Liver (tissue), 9 donors: Measurements from ENCODE around the gene CHST5. TPM values are rescaled to one million over a fixed set of nuclear protein-coding genes. Genes with fewer than 3 reads are reported as not detected.
A peak's percentile ranks its signal among the peaks of the same experiment; 100 is the strongest.

Experiments used
- DNase-seq: peaks from one replicate; pipeline ENCODE4 v3.0.0-alpha.2; 2017; ENCODE audit warnings: low spot score
- H3K27ac ChIP-seq, 2 donors: one replicate each; pipeline ENCODE4 v1.7.0; 2013; ENCODE audit warnings: inconsistent platforms in 2 of 2, low read length in 2 of 2, control low read depth in 1 of 2, low read depth in 1 of 2, mild to moderate bottlenecking in 1 of 2
- H3K27me3 ChIP-seq, 4 donors: one replicate each; pipeline versions ENCODE4 v1.6.1 to v1.7.0; 2013; ENCODE audit warnings: low read length in 3 of 4, inconsistent platforms in 1 of 4, mild to moderate bottlenecking in 1 of 4, moderate library complexity in 1 of 4; ENCODE audit not compliant: control insufficient read depth in 4 of 4, insufficient read depth in 4 of 4
- H3K36me3 ChIP-seq, 4 donors: one replicate each; pipeline versions ENCODE4 v1.6.1 to v1.7.0; 2013; ENCODE audit warnings: low read length in 3 of 4, mild to moderate bottlenecking in 3 of 4, low read depth in 1 of 4, moderate library complexity in 1 of 4; ENCODE audit not compliant: control insufficient read depth in 4 of 4, insufficient read depth in 3 of 4
- H3K4me1 ChIP-seq, 4 donors: one replicate each; pipeline versions ENCODE4 v1.6.1 to v1.7.0; 2013; ENCODE audit warnings: low read length in 3 of 4, mild to moderate bottlenecking in 3 of 4, moderate library complexity in 1 of 4; ENCODE audit not compliant: control insufficient read depth in 4 of 4, insufficient read depth in 4 of 4
- H3K4me3 ChIP-seq, 3 donors: one replicate each; pipeline versions ENCODE4 v1.6.1 to v1.7.0; 2013; ENCODE audit warnings: low read length in 3 of 3, control low read depth in 1 of 3, low read depth in 1 of 3, mild to moderate bottlenecking in 1 of 3
- H3K9ac ChIP-seq, 2 donors: one replicate each; pipeline ENCODE4 v1.7.0; 2013; ENCODE audit warnings: low read length in 2 of 2, mild to moderate bottlenecking in 2 of 2, moderate library complexity in 2 of 2, control low read depth in 1 of 2, low read depth in 1 of 2
- H3K9me3 ChIP-seq, 4 donors: one replicate each; pipeline versions ENCODE4 v1.6.1 to v1.7.0; 2013; ENCODE audit warnings: low read length in 3 of 4; ENCODE audit not compliant: control insufficient read depth in 4 of 4
- EGR1 ChIP-seq, 2 donors: IDR thresholded peaks; 2 replicates each; pipeline ENCODE4 v1.6.1; 2016 to 2018; ENCODE audit warnings: antibody characterized with exemption in 2 of 2, low read depth in 2 of 2
- FOXA1 ChIP-seq: IDR thresholded peaks from 2 replicates; pipeline ENCODE4 v1.6.1; 2016; ENCODE audit warnings: antibody characterized with exemption
- FOXA2 ChIP-seq: IDR thresholded peaks from 2 replicates; pipeline ENCODE4 v1.6.1; 2016; ENCODE audit warnings: antibody characterized with exemption
- GABPA ChIP-seq, 2 donors: IDR thresholded peaks in 1 of 2; conservative IDR thresholded peaks in 1 of 2; 2 replicates each; pipeline ENCODE4 v1.6.1; 2016; ENCODE audit warnings: antibody characterized with exemption in 2 of 2, mild to moderate bottlenecking in 1 of 2, moderate library complexity in 1 of 2
- HNF4A ChIP-seq, 2 donors: conservative IDR thresholded peaks; 2 replicates each; pipeline ENCODE4 v1.6.1; 2016; ENCODE audit warnings: antibody characterized with exemption in 2 of 2, mild to moderate bottlenecking in 2 of 2
- HNF4G ChIP-seq: IDR thresholded peaks from 2 replicates; pipeline ENCODE4 v1.6.1; 2016; ENCODE audit warnings: antibody characterized with exemption
- JUND ChIP-seq, 2 donors: IDR thresholded peaks; 2 replicates each; pipeline ENCODE4 v1.6.1; 2016; ENCODE audit warnings: antibody characterized with exemption in 2 of 2
- NR2F2 ChIP-seq: IDR thresholded peaks from 2 replicates; pipeline ENCODE4 v1.6.1; 2016; ENCODE audit warnings: antibody characterized with exemption
- RAD21 ChIP-seq, 2 donors: IDR thresholded peaks; 2 replicates each; pipeline ENCODE4 v1.6.1; 2016; ENCODE audit warnings: antibody characterized with exemption in 2 of 2, mild to moderate bottlenecking in 2 of 2
- RXRA ChIP-seq, 2 donors: IDR thresholded peaks; 2 replicates each; pipeline ENCODE4 v1.6.1; 2017 to 2018; ENCODE audit warnings: antibody characterized with exemption in 2 of 2, mild to moderate bottlenecking in 1 of 2
- SP1 ChIP-seq: IDR thresholded peaks from 2 replicates; pipeline ENCODE4 v1.6.1; 2018; ENCODE audit warnings: antibody characterized with exemption, mild to moderate bottlenecking
- TAF1 ChIP-seq: conservative IDR thresholded peaks from 2 replicates; pipeline ENCODE4 v1.6.1; 2016; ENCODE audit warnings: antibody characterized with exemption, mild to moderate bottlenecking
- YY1 ChIP-seq: IDR thresholded peaks from 2 replicates; pipeline ENCODE4 v1.6.1; 2016; ENCODE audit warnings: antibody characterized with exemption, mild to moderate bottlenecking
- WGBS: extraction: QIAGEN DNeasy Blood & Tissue Kit; methylation state at CpG from one replicate; pipeline ENCODE4 v1.1.7; 2013; 5-methylcytosine and 5-hydroxymethylcytosine counted together
- polyA plus RNA-seq, 2 donors: library from polyadenylated mRNA; stranded (reverse) in 1 of 2; unstranded in 1 of 2; fragments of 200-250 nt in 1 of 2; fragments of >200 nt in 1 of 2; fragmentation: Nextera tagmentation in 1 of 2; extraction: Ambion mirVana in 1 of 2; gene quantifications; one replicate each; pipeline versions ENCODE4 v1.2.1 to v1.2.3, GENCODE V29; 2013 to 2015
- total RNA-seq, 2 donors: library from RNA; depleted of rRNA; stranded (reverse); fragments of >200 nt; gene quantifications; one replicate each; pipeline ENCODE4 v1.2.3, GENCODE V29; 2014
- TF ChIP-seq, protein P1 (sequence below): IDR thresholded peaks from 2 replicates; pipeline ENCODE4 v1.6.1; 2016; ENCODE audit warnings: antibody characterized with exemption, mild to moderate bottlenecking
- TF ChIP-seq, protein P2 (sequence below): IDR thresholded peaks from 2 replicates; pipeline ENCODE4 v1.6.1; 2016; ENCODE audit warnings: antibody characterized with exemption
- TF ChIP-seq, protein P3 (sequence below): IDR thresholded peaks from 2 replicates; pipeline ENCODE4 v1.6.1; 2016; ENCODE audit warnings: antibody characterized with exemption
- TF ChIP-seq, protein P4 (sequence below): IDR thresholded peaks from 2 replicates; pipeline ENCODE4 v1.6.1; 2016; ENCODE audit warnings: antibody characterized with exemption
- TF ChIP-seq, protein P5 (sequence below): fragments of 150-350 bp; IDR thresholded peaks from 2 replicates; pipeline ENCODE4 v1.5.1; 2017; ENCODE audit warnings: improper control_type of control experiment, low read depth, low read length; ENCODE audit not compliant: missing input control
- donor health status: healthy.
- donor health status: healthy.
- donor health status: healthy.
- donor health status: healthy.
- donor health status: healthy.

Gene CHST5
- total and polyA plus RNA-seq, 4 donors = not detected

DNA sequence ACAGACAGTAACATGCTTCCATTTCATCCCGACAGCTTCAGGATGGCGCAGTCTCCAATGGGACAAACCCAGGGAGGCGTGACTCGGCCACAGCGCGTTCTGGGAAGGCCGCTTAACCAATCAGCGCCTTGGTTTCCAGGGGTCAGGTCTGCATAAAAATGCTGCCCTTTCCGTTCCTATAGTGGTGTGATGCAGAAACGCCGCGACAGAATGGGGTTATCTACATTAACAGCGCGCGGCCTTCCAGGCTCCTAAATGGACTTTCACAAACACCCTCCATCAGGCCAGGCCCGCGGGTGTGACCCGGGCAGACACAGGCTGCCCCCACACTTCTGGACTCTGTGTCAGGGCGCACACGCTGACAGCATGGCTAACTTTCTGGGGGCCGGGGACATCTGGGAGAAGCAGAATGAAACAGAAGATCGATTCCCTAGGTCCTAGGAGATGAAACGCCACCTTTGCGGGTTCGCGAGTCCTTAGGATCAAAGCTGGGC lies 19.4 kb upstream of the CHST5 start:
- peak overlapping the region; percentile 38 to 55 for H3K27ac ChIP-seq
- H3K4me3 ChIP-seq = peak overlapping the region; percentile 38 to 83 (median 59)
- H3K27me3 ChIP-seq = no peaks in the 10 kb centered on the region
- H3K9me3 ChIP-seq = no peaks in the 10 kb centered on the region
- DNase-seq = peak; percentile 59
- H3K9ac ChIP-seq = no peak overlapping the region
- H3K36me3 ChIP-seq = no peaks in the 10 kb centered on the region
- WGBS = 3% methylated on average over 26 of the region's 26 CpGs
- H3K4me1 ChIP-seq = peaks cover 0 to 16% (median 10%) of the 10 kb centered on the region in 4 donors
- peak in 1 of 2 donors; percentile 6 for TF ChIP-seq RXRA (IDR thresholded peaks at IDR 0.05)
- TF ChIP-seq NR2F2 = peak; percentile 61
- TF ChIP-seq YY1 = peak; percentile 37
- TF ChIP-seq HNF4A (conservative IDR thresholded peaks at IDR 0.05) = no peak

DNA sequence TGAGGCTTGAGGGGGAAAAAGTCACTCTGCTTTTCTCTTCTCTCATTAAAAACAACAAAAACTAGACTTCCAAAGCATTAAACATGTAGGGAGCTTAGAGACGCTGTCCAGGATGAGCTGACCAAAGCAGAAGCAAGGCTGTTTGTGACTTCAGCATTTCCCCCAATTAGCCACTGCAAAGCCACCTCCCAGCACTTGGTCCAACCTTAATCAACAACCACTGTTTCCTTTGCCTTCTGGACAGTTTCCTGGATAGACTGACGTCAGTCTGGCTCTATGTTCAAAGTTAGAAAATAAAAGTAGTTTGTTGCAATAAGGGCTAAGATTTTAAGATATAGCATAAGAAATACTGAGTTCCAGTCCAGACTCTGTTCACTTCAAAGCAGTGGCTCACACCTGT lies 17.0 kb upstream of the CHST5 start:
- H3K27ac ChIP-seq = no peak overlapping the region
- no peak overlapping the region for H3K4me3 ChIP-seq
- H3K4me1 ChIP-seq = peaks cover 0 to 19% (median 10%) of the 10 kb centered on the region in 4 donors
- no peaks in the 10 kb centered on the region for H3K9me3 ChIP-seq
- H3K9ac ChIP-seq = no peak overlapping the region
- H3K36me3 ChIP-seq = no peaks in the 10 kb centered on the region
- DNase-seq = no peak
- H3K27me3 ChIP-seq = no peaks in the 10 kb centered on the region
- WGBS = 77% methylated on average over 2 of the region's 2 CpGs
- TF ChIP-seq FOXA2 (no peak), SP1 (no peak), HNF4G (no peak), NR2F2 (no peak), HNF4A (conservative IDR thresholded peaks at IDR 0.05) (no peak), FOXA1 (no peak), RAD21 (IDR thresholded peaks at IDR 0.05) (no peak), YY1 (no peak), TAF1 (no peak), GABPA (IDR thresholded peaks at IDR 0.05 in 1 of 2, conservative IDR thresholded peaks at IDR 0.05 in 1 of 2) (no peak), EGR1 (IDR thresholded peaks at IDR 0.05; ENCODE audit: low read depth in 2 of 2) (no peak)
- TF ChIP-seq, protein P1, sequence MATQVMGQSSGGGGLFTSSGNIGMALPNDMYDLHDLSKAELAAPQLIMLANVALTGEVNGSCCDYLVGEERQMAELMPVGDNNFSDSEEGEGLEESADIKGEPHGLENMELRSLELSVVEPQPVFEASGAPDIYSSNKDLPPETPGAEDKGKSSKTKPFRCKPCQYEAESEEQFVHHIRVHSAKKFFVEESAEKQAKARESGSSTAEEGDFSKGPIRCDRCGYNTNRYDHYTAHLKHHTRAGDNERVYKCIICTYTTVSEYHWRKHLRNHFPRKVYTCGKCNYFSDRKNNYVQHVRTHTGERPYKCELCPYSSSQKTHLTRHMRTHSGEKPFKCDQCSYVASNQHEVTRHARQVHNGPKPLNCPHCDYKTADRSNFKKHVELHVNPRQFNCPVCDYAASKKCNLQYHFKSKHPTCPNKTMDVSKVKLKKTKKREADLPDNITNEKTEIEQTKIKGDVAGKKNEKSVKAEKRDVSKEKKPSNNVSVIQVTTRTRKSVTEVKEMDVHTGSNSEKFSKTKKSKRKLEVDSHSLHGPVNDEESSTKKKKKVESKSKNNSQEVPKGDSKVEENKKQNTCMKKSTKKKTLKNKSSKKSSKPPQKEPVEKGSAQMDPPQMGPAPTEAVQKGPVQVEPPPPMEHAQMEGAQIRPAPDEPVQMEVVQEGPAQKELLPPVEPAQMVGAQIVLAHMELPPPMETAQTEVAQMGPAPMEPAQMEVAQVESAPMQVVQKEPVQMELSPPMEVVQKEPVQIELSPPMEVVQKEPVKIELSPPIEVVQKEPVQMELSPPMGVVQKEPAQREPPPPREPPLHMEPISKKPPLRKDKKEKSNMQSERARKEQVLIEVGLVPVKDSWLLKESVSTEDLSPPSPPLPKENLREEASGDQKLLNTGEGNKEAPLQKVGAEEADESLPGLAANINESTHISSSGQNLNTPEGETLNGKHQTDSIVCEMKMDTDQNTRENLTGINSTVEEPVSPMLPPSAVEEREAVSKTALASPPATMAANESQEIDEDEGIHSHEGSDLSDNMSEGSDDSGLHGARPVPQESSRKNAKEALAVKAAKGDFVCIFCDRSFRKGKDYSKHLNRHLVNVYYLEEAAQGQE = no peak
- TF ChIP-seq, protein P2, sequence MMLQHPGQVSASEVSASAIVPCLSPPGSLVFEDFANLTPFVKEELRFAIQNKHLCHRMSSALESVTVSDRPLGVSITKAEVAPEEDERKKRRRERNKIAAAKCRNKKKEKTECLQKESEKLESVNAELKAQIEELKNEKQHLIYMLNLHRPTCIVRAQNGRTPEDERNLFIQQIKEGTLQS = no peak
- TF ChIP-seq, protein P3, sequence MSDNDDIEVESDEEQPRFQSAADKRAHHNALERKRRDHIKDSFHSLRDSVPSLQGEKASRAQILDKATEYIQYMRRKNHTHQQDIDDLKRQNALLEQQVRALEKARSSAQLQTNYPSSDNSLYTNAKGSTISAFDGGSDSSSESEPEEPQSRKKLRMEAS = no peak

DNA sequence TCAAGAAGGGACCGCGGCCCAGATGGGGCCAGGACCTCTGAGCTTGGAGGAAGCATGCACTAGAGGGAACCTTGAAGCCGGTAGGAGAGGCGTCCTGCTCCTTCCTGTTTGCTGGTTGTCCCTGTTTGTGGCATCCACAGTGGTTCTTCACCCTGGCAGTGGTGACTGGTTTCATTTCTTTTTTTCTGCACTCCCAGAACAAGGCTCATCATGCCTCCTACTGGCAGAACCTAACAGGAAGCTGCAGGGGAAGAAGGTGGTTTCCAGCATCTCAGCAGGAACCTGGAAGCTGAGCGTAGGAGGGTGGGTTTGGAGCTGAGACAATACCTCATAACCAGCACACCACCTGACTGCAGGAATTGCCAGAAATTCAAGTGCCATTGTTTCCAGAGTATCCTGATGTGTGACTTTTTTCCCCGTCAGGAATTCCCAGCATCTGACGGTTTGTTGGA lies 14.3 kb upstream of the CHST5 start:
- Histone ChIP-seq H3K27ac (no peak overlapping the region), H3K4me3 (no peak overlapping the region), H3K4me1 (peaks cover 0 to 9% (median 3%) of the 10 kb centered on the region in 4 donors), H3K9ac (no peak overlapping the region), H3K9me3 (no peaks in the 10 kb centered on the region), H3K36me3 (no peaks in the 10 kb centered on the region), H3K27me3 (no peaks in the 10 kb centered on the region)
- TF ChIP-seq NR2F2 (no peak), YY1 (no peak), HNF4G (no peak), FOXA2 (no peak), RXRA (IDR thresholded peaks at IDR 0.05) (no peak), JUND (IDR thresholded peaks at IDR 0.05) (no peak), EGR1 (IDR thresholded peaks at IDR 0.05; ENCODE audit: low read depth in 2 of 2) (no peak), RAD21 (IDR thresholded peaks at IDR 0.05) (peak; percentile 87 to 91)
- TF ChIP-seq, protein P4, sequence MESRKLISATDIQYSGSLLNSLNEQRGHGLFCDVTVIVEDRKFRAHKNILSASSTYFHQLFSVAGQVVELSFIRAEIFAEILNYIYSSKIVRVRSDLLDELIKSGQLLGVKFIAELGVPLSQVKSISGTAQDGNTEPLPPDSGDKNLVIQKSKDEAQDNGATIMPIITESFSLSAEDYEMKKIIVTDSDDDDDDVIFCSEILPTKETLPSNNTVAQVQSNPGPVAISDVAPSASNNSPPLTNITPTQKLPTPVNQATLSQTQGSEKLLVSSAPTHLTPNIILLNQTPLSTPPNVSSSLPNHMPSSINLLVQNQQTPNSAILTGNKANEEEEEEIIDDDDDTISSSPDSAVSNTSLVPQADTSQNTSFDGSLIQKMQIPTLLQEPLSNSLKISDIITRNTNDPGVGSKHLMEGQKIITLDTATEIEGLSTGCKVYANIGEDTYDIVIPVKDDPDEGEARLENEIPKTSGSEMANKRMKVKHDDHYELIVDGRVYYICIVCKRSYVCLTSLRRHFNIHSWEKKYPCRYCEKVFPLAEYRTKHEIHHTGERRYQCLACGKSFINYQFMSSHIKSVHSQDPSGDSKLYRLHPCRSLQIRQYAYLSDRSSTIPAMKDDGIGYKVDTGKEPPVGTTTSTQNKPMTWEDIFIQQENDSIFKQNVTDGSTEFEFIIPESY = no peak
- TF ChIP-seq, protein P5, sequence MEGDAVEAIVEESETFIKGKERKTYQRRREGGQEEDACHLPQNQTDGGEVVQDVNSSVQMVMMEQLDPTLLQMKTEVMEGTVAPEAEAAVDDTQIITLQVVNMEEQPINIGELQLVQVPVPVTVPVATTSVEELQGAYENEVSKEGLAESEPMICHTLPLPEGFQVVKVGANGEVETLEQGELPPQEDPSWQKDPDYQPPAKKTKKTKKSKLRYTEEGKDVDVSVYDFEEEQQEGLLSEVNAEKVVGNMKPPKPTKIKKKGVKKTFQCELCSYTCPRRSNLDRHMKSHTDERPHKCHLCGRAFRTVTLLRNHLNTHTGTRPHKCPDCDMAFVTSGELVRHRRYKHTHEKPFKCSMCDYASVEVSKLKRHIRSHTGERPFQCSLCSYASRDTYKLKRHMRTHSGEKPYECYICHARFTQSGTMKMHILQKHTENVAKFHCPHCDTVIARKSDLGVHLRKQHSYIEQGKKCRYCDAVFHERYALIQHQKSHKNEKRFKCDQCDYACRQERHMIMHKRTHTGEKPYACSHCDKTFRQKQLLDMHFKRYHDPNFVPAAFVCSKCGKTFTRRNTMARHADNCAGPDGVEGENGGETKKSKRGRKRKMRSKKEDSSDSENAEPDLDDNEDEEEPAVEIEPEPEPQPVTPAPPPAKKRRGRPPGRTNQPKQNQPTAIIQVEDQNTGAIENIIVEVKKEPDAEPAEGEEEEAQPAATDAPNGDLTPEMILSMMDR = peak; percentile 64
- TF ChIP-seq, protein P3 = no peak
- 58% methylated on average over 7 of the region's 7 CpGs for WGBS
- DNase-seq = no peak
